Right lobe of liver (tissue), 6 donors: ENCODE measurements around the gene DUSP8. TPM values are rescaled to one million over a fixed set of nuclear protein-coding genes. Genes with fewer than 3 reads are reported as not detected.

ENCODE experiments used
- ATAC-seq, 4 donors: fragments of 200-7000 bp; cut with Tn5 transposase; one replicate each; pipeline ENCODE4 v1.9.1; 2020; ENCODE audit warnings: mild to moderate bottlenecking in 4 of 4, moderate library complexity in 4 of 4
- DNase-seq, 3 donors: peaks; one replicate each; pipeline ENCODE4 v3.0.0-alpha.2; 2020
- H3K27ac ChIP-seq, 3 donors: fragments of 200-600 bp; one replicate each; pipeline ENCODE4 v1.8.0; 2022
- H3K27me3 ChIP-seq, 2 donors: fragments of 200-600 bp; one replicate each; pipeline ENCODE4 v1.8.0; 2022
- H3K36me3 ChIP-seq, 4 donors: fragments of 200-600 bp; sonication (generic) in 1 of 4; one replicate each; pipeline versions ENCODE4 v1.5.1 to v1.8.0; 2017 to 2022; ENCODE audit warnings: control low read depth in 1 of 4
- H3K4me1 ChIP-seq, 4 donors: fragments of 200-600 bp; sonication (generic) in 1 of 4; one replicate each; pipeline versions ENCODE4 v1.5.1 to v1.8.0; 2017 to 2022; ENCODE audit warnings: control low read depth in 1 of 4
- H3K4me3 ChIP-seq, 3 donors: fragments of 200-600 bp; one replicate each; pipeline ENCODE4 v1.8.0; 2022
- H3K9me3 ChIP-seq, 4 donors: fragments of 200-600 bp; sonication (generic) in 1 of 4; one replicate each; pipeline versions ENCODE4 v1.5.1 to v1.8.0; 2017 to 2022; ENCODE audit warnings: control low read depth in 1 of 4
- POLR2A ChIP-seq: fragments of 450-650 bp; IDR thresholded peaks from one replicate; pipeline ENCODE4 v1.6.1; 2017; ENCODE audit warnings: antibody characterized with exemption, mild to moderate bottlenecking
- WGBS: methylation state at CpG from one replicate; pipeline ENCODE4 v1.1.6; 2018; ENCODE audit warnings: low coverage, low lambda C conversion rate; ENCODE audit not compliant: insufficient coverage; ENCODE audit errors: missing lambda C conversion rate; 5-methylcytosine and 5-hydroxymethylcytosine counted together
- intact Hi-C, 2 donors: fragments of 100-400 bp; cut with DNase I; formaldehyde crosslinking; loops; one replicate each; pipeline versions ENCODE4 v1.11.2 to v1.14.1; 2022
- total RNA-seq, 6 experiments: library from RNA; depleted of rRNA in 2 of 6; stranded (reverse); fragments of >200 nt in 2 of 6; fragmentation: NEBNext Ultra II Directional in 3 of 6; extraction: Animal tissue kit (Norgen Biotek cat#: 25700) in 3 of 6; gene quantifications; one replicate each; pipeline versions ENCODE4 v1.1.0 to v1.2.4, GENCODE V29; 2016 to 2023
- TF ChIP-seq, protein P1 (sequence below), 4 donors: fragments of 200-600 bp in 3 of 4; fragments of 450-650 bp in 1 of 4; IDR thresholded peaks; one replicate each; pipeline versions ENCODE4 v1.5.1 to v1.8.0; 2016 to 2022; ENCODE audit warnings: antibody characterized with exemption in 4 of 4, mild to moderate bottlenecking in 2 of 4
- donor health status: DM: no; HTN: yes; CAD: no.
- donor health status: DM: no; HTN: no; CAD: no.
- donor health status: DM: no; HTN: no; CAD: no.
- donor health status: DM: no; HTN: yes; CAD: no.
- donor health status: DM: no; HTN: yes; CAD: no.

The DUSP8 gene
- total RNA-seq, 6 experiments from 2014 or later: 0.22 to 13.7 (median 4.4) TPM

DNA sequence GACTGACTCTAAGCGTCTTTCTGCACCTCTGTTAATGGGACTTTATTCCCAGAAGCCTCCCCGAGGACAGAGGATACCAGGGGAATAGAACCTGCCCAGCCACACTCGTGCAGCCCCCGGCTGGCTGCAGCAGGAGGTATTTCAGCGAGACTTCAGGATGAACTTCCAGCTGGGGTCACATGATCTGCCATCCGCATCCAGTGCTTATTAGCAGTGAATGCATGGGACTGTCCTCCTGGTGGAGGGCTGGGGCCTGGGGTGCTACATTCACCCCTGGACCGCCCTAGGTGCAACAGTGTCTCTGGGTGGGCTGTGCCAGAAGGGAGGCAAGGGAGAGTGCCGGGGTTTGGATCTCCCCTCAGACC lies 1.6 kb downstream of the DUSP8 start:
- peak overlapping the region in 1 of 3 donors; percentile 65 for H3K4me3 ChIP-seq
- H3K27ac ChIP-seq: no peak overlapping the region
- H3K36me3 ChIP-seq: no peaks in the 10 kb centered on the region
- WGBS: 80% methylated on average over 1 of the region's 8 CpGs
- DNase-seq (peak in 1 of 3 donors; percentile 17), ATAC-seq (no peak)
- H3K9me3 ChIP-seq: no peaks in the 10 kb centered on the region
- H3K27me3 ChIP-seq: no peaks in the 10 kb centered on the region
- intact Hi-C loops: loop anchor here in 1 of 2 donors (10.0 kb wide), 1 partner anchor 116 kb away; no protein-coding TSS in a partner anchor
- H3K4me1 ChIP-seq: peaks cover 0 to 19% (median 5%) of the 10 kb centered on the region in 4 donors
- TF ChIP-seq, protein P1, sequence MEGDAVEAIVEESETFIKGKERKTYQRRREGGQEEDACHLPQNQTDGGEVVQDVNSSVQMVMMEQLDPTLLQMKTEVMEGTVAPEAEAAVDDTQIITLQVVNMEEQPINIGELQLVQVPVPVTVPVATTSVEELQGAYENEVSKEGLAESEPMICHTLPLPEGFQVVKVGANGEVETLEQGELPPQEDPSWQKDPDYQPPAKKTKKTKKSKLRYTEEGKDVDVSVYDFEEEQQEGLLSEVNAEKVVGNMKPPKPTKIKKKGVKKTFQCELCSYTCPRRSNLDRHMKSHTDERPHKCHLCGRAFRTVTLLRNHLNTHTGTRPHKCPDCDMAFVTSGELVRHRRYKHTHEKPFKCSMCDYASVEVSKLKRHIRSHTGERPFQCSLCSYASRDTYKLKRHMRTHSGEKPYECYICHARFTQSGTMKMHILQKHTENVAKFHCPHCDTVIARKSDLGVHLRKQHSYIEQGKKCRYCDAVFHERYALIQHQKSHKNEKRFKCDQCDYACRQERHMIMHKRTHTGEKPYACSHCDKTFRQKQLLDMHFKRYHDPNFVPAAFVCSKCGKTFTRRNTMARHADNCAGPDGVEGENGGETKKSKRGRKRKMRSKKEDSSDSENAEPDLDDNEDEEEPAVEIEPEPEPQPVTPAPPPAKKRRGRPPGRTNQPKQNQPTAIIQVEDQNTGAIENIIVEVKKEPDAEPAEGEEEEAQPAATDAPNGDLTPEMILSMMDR (IDR thresholded peaks at IDR 0.05): no peak
- TF ChIP-seq POLR2A: no peak

DNA sequence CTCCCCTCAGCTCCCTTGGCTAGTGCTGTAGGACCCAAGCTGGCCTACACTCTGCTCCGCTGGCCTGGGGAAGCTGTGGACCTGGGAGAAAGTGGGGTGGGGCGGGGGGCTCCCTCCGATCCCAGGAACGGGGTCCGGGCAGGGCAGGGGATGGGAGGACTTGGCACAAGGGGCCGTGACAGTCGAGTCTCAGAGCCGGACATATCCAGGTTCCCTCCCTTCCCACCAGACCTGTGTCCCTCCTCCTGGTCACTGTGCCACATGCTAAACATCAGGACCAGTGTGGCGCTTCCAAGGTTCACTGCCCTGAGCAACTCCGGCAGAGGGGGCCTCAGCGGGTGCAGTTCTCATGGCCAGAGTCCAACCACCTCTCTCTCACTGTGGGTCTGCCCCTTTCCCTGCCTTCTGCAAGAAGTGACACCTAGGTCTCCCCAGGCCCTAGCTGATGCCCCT lies 2.0 kb downstream of the DUSP8 start:
- Histone ChIP-seq H3K4me1 (peaks cover 0 to 19% (median 5%) of the 10 kb centered on the region in 4 donors), H3K4me3 (no peak overlapping the region)
- WGBS: 65% methylated on average over 2 of the region's 11 CpGs

DNA sequence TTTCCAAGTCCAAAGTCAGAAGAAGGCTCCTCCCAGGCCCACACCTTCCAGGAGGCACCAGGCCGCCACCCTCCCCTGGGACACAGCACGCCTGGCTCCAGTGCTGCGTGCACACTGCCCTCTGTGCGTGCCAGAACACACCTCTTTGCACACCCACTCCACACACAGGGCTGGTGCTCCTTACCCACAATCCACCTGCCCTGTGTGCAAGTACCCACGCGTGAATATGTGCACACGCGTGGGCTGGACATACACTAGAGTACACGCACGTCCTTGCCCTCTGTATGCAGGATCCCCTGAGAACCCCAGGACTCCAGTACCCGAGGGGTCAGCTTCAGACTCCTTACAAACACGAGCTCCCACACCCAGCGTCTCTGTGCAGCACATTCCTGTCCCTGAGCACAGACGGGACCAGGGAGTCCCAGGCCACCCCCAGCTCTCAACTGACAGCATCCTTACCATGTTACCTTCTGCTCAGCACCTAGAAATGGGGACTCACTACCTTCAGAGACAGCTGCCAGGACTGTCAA lies 2.8 kb downstream of the DUSP8 start:
- WGBS: 37% methylated on average over 2 of the region's 14 CpGs
- intact Hi-C loops: no loop called here
- Histone ChIP-seq H3K4me3 (no peak overlapping the region), H3K27ac (no peak overlapping the region), H3K9me3 (no peaks in the 10 kb centered on the region), H3K4me1 (peaks cover 0 to 16% (median 4%) of the 10 kb centered on the region in 4 donors), H3K36me3 (no peaks in the 10 kb centered on the region), H3K27me3 (no peaks in the 10 kb centered on the region)
- ATAC-seq (no peak), DNase-seq (peak in 1 of 3 donors; percentile 14)
- TF ChIP-seq, protein P1 (IDR thresholded peaks at IDR 0.05): no peak
- no peak for TF ChIP-seq POLR2A

More for the DNA sequence above, 2.0 kb downstream of the DUSP8 start:
- TF ChIP-seq POLR2A: no peak
- TF ChIP-seq, protein P1 (IDR thresholded peaks at IDR 0.05): no peak
- intact Hi-C loops: loop anchor here in 1 of 2 donors (10.0 kb wide), 1 partner anchor 115 kb away; no protein-coding TSS in a partner anchor
- DNase-seq: peak in 1 of 3 donors; percentile 20
- H3K36me3 ChIP-seq: no peaks in the 10 kb centered on the region
- no peak for ATAC-seq
- no peaks in the 10 kb centered on the region for H3K27me3 ChIP-seq
- no peak overlapping the region for H3K27ac ChIP-seq
- no peaks in the 10 kb centered on the region for H3K9me3 ChIP-seq

DNA sequence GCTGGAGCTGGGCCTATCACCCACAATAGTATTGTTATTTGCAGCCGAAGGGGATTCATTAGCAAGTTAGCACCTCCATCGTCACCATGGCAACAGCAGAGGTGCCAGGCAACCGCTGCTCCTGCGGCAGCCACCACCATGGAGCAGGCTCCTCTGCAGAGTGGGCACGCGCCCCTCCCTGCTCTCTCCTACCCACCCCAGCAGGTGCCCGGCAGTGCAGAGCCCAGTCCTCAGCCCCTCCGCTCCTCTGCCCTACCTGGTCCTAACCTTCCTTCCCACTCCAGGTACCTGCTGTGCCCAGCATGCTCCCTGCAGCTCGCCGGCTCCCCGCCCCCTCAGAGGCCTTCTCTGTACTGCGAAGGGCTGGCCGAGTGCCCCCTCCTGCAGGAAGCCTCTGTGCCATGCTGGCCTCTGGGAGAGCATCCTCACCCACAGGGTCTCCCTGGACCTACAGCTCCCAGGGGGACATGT lies 3.6 kb downstream of the DUSP8 start:
- H3K4me1 ChIP-seq: peaks cover 0 to 9% (median 0%) of the 10 kb centered on the region in 4 donors
- H3K27me3 ChIP-seq: no peaks in the 10 kb centered on the region
- WGBS: 25% methylated on average over 2 of the region's 13 CpGs
- peak in 1 of 3 donors; percentile 20 for DNase-seq
- no peak overlapping the region for H3K4me3 ChIP-seq
- TF ChIP-seq POLR2A: no peak
- TF ChIP-seq, protein P1 (IDR thresholded peaks at IDR 0.05): no peak
- intact Hi-C loops: no loop called here
- no peak for ATAC-seq
- no peaks in the 10 kb centered on the region for H3K36me3 ChIP-seq
- no peak overlapping the region for H3K27ac ChIP-seq
- no peaks in the 10 kb centered on the region for H3K9me3 ChIP-seq
